Skeletal muscle tissue (tissue), 4 donors: ENCODE data around the gene DLK1. TPM values are rescaled to one million over a fixed set of nuclear protein-coding genes. Genes with fewer than 3 reads are reported as not detected.

Experiments
- H3K27ac ChIP-seq: one replicate; pipeline ENCODE4 v1.7.0; 2013; ENCODE audit warnings: mild to moderate bottlenecking, low read depth, low read length, inconsistent platforms
- H3K27me3 ChIP-seq, 3 donors: one replicate each; pipeline ENCODE4 v1.7.0; 2013; ENCODE audit warnings: low read length in 3 of 3; ENCODE audit not compliant: control insufficient read depth in 3 of 3, insufficient read depth in 3 of 3
- H3K36me3 ChIP-seq, 3 donors: one replicate each; pipeline ENCODE4 v1.7.0; 2013; ENCODE audit warnings: low read length in 3 of 3; ENCODE audit not compliant: control insufficient read depth in 3 of 3, insufficient read depth in 3 of 3
- H3K4me1 ChIP-seq, 3 donors: one replicate each; pipeline ENCODE4 v1.7.0; 2013; ENCODE audit warnings: low read length in 3 of 3, mild to moderate bottlenecking in 3 of 3; ENCODE audit not compliant: control insufficient read depth in 3 of 3, insufficient read depth in 3 of 3
- H3K4me3 ChIP-seq, 3 donors: one replicate each; pipeline ENCODE4 v1.7.0; 2013; ENCODE audit warnings: low read length in 3 of 3
- H3K9ac ChIP-seq, 3 donors: one replicate each; pipeline ENCODE4 v1.7.0; 2013; ENCODE audit warnings: low read length in 3 of 3, mild to moderate bottlenecking in 3 of 3, moderate library complexity in 2 of 3, low read depth in 1 of 3
- H3K9me3 ChIP-seq, 3 donors: one replicate each; pipeline ENCODE4 v1.7.0; 2013; ENCODE audit warnings: low read length in 3 of 3; ENCODE audit not compliant: control insufficient read depth in 3 of 3
- total RNA-seq: library from RNA; depleted of rRNA; stranded (reverse); fragments of >200 nt; gene quantifications from one replicate; pipeline ENCODE4 v1.2.3, GENCODE V29; 2014
- donor health status: Osteomylitis.

The DLK1 gene
- total RNA-seq = 283 TPM

DNA sequence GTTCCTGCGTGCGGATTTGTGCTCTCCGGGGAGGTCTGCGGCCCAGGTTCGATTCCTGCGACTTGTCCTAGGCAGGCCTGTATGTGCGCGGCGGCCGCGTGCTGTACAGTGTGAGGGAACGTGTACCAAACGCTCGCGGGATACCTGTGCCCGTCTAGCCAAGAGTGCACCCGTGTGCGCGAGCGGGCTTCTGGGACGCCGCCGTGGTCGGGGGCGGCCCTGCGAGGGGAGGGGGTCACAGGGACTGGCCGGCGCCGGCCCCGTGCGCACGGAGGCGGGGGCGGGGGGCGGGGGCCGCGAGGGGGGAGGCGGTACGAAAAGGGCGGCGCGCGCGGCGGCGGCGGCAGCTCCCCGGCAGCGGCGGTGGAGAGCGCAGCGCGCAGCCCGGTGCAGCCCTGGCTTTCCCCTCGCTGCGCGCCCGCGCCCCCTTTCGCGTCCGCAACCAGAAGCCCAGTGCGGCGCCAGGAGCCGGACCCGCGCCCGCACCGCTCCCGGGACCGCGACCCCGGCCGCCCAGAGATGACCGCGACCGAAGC is at the start of gene DLK1:
Gene DLK1, plus strand, starts transcription at position 343 of the 536 bp plus-strand sequence. Its CDS starts 177 bp downstream, at position 520.
- Histone ChIP-seq H3K36me3 (no peaks in the 10 kb centered on the region), H3K27me3 (peaks cover 58 to 72% (median 69%) of the 10 kb centered on the region in 3 donors), H3K9ac (no peak within 1 kb of the TSS), H3K9me3 (no peaks in the 10 kb centered on the region), H3K4me1 (no peaks in the 10 kb centered on the region), H3K4me3 (no peak within 1 kb of the TSS), H3K27ac (no peak within 1 kb of the TSS)

DNA sequence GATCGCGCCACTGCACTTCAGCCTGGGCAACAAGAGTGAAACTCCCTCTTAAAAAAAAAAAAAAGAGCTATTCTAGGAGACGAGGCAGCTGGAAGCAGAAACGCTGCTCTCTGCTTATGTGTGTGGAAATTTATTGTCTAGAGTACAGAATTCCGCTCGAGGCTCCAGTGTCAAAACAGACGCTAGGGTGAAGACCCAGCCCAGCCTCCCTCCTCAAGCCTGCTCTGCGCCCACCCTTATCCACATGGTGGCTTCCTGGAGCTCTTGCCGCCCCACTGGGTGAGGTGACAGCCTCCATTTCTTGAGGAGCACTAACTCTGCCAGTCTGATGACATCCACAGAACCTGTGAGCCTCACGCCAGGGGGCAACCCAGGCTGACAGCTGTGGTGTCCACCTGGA is 49.5 kb upstream of the DLK1 start:
- no peaks in the 10 kb centered on the region for H3K36me3 ChIP-seq
- H3K4me1 ChIP-seq = peaks cover 45 to 46% (median 46%) of the 10 kb centered on the region in 3 donors
- peak overlapping the region in 1 of 3 donors; percentile 40 for H3K9ac ChIP-seq
- H3K27me3 ChIP-seq = peaks cover 5 to 44% (median 40%) of the 10 kb centered on the region in 3 donors
- H3K4me3 ChIP-seq = peak overlapping the region in 2 of 3 donors; percentile 23 to 49
- H3K9me3 ChIP-seq = no peaks in the 10 kb centered on the region
- H3K27ac ChIP-seq = peak overlapping the region; percentile 82

DNA sequence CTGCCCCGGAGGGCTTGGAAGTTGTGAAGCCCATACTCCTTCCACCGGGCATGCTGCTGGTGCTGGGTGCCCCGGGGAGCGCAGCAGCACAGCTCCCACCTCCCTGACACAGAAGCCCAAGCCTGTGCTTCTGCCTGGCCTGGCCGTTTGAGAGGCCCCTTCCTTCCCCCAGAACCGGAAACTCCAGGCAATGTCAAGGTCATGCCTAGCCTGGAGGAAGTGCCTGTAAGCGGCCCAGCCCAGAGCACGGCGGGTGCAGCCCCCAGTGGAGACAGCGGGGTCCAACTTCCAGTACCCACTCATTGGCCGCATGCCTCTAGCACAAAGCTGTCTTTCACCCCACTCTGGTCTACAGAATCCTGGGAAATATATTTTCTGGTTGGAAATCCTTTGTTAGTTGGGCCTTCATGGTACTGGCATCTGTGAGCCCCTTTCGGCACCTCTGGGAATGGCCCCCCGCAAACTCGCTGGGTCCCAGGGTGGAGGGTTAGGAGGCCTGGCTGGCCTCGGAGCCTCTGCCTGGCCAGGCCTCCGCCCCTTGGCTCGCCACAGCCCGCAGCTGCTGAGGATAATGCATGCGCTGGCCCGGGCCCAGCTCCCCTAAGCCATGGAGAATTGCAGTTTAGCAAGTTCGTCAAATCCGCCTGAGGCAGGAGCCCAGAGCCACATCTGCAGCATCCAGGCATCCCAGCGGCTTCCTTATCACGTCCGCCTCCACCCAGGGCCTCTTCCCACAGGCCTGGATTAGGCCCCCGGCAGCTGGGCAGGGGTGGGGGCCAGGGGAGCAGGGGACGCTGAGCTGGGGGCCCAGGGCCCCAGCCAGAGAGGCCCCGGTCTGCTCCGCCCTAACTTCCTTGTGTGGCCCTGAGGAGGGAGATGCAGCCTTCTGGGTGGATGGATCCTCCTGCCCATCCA is 48.9 kb upstream of the DLK1 start:
- H3K4me3 ChIP-seq = peak overlapping the region in 2 of 3 donors; percentile 23 to 49
- peaks cover 5 to 42% (median 34%) of the 10 kb centered on the region in 3 donors for H3K27me3 ChIP-seq
- H3K9ac ChIP-seq = peak overlapping the region in 1 of 3 donors; percentile 40
- H3K4me1 ChIP-seq = peaks cover 45 to 46% (median 46%) of the 10 kb centered on the region in 3 donors
- H3K27ac ChIP-seq = peak overlapping the region; percentile 82
- no peaks in the 10 kb centered on the region for H3K9me3 ChIP-seq
- H3K36me3 ChIP-seq = no peaks in the 10 kb centered on the region

DNA sequence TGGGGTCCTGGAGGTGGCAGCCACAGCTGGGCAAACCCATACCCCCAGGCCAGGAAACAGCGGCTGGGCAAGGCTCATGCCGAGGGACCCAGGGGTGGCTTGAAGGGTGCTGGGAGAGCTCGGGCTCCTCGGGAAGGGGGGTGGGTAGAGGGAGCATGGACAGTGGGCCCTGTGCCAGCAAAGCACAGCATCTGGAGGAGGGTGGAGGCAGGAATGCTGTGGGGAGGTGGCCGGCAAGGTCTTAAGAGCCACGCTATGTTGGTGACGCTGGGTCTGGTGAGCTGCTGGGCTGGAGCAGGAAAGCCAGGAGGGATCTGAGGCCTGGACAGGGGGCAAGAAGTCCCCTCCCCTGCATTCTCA is 48.2 kb upstream of the DLK1 start:
- H3K9me3 ChIP-seq = no peaks in the 10 kb centered on the region
- H3K36me3 ChIP-seq = no peaks in the 10 kb centered on the region
- peak overlapping the region; percentile 82 for H3K27ac ChIP-seq
- no peak overlapping the region for H3K4me3 ChIP-seq
- H3K27me3 ChIP-seq = peaks cover 0 to 36% (median 30%) of the 10 kb centered on the region in 3 donors
- H3K9ac ChIP-seq = peak overlapping the region in 1 of 3 donors; percentile 8
- H3K4me1 ChIP-seq = peaks cover 45 to 46% (median 46%) of the 10 kb centered on the region in 3 donors

DNA sequence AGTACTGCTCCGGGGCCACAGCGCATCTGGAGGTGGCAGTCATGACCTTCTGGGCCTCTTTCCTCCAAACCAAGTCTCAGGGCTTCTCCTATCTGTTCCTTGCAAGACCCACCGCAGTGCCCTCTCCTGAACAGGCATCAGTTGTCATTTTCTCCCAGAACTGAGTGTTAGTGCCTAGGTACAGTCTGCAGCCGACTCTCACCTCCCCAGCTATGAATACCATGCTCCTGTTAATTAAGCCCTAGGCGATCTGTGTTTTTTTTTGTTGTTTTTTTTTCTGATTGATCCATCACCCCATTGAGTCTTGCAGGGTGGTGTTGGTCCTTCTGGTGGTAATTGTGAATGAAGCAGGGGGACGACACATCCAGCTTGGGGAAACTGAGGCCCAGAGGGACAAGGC is 47.5 kb upstream of the DLK1 start:
- no peak overlapping the region for H3K4me3 ChIP-seq
- peaks cover 45 to 46% (median 46%) of the 10 kb centered on the region in 3 donors for H3K4me1 ChIP-seq
- H3K9me3 ChIP-seq = no peaks in the 10 kb centered on the region
- peaks cover 0 to 30% (median 25%) of the 10 kb centered on the region in 3 donors for H3K27me3 ChIP-seq
- peak overlapping the region; percentile 82 for H3K27ac ChIP-seq
- H3K36me3 ChIP-seq = no peaks in the 10 kb centered on the region
- no peak overlapping the region for H3K9ac ChIP-seq

DNA sequence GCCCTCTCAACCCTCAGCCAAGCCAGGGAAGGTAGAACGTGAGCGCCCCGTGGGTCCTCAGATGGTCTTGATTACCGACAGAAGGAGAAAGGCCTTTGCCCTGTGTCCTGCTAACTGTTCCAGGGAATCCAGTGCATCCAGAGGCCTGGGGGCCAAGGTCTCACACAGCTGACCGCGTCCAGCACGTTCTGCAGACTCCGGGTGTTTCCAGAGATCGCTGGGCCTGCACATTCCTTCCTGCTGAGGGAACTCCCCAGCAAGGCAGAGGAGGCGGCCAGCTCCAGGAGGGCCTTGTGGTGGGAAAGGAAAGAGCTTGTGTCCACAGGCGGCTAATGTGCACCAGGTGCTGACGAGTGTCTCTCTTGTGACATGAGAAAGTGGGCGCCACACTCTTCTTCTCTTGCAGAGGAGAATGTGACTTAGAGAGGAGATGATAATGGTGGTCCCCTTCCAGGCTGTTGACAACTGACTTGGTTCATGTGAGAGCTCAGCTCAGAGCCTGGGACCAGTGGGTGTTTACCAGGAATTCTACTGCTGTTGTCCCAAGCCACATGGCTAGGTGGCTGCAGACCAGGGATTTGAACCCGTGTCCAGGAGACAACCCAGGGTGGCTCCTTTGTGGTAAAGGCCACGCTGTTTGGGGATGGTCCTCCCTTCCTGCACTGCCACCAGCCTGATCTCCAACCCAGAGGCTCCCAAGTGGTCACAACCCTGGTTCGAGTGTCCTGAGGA is 46.8 kb upstream of the DLK1 start:
- Histone ChIP-seq H3K9ac (no peak overlapping the region), H3K4me1 (peaks cover 45 to 46% (median 46%) of the 10 kb centered on the region in 3 donors), H3K27ac (peak overlapping the region; percentile 82), H3K36me3 (no peaks in the 10 kb centered on the region), H3K9me3 (no peaks in the 10 kb centered on the region), H3K27me3 (peaks cover 0 to 30% (median 21%) of the 10 kb centered on the region in 3 donors), H3K4me3 (no peak overlapping the region)

DNA sequence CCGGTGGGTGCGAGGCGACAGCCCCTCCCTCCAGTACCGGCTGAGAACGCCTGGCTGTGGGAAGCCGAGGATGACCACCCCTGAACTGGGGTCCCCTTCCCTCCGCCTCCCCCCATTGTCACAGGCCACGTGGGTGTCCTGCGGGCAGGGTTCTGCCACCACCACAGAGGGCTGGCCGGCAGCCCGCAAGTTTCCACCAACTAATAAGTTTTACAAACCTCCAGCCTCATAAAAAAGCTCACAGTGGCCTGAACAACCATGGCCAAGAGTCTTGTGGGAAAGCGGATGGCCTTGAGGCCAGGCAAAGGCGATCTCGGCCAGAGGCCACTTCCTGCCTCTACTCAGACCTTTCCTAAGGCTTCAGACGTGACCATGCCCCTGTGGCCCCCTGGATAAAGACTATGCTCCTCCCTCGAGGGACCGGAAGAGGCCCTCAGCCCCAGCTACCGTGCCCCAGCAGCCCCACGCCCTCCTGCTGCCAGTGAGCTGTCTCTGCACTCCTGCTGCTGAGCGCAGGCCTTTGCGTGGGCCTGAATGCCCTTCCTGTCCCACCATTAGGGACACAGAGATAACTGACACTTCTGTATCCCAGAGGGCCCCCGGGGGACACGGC is 46.1 kb upstream of the DLK1 start:
- Histone ChIP-seq H3K36me3 (no peaks in the 10 kb centered on the region), H3K4me3 (no peak overlapping the region), H3K9me3 (no peaks in the 10 kb centered on the region), H3K4me1 (peaks cover 45 to 46% (median 46%) of the 10 kb centered on the region in 3 donors), H3K27me3 (peaks cover 0 to 30% (median 21%) of the 10 kb centered on the region in 3 donors), H3K9ac (no peak overlapping the region), H3K27ac (peak overlapping the region; percentile 82)

DNA sequence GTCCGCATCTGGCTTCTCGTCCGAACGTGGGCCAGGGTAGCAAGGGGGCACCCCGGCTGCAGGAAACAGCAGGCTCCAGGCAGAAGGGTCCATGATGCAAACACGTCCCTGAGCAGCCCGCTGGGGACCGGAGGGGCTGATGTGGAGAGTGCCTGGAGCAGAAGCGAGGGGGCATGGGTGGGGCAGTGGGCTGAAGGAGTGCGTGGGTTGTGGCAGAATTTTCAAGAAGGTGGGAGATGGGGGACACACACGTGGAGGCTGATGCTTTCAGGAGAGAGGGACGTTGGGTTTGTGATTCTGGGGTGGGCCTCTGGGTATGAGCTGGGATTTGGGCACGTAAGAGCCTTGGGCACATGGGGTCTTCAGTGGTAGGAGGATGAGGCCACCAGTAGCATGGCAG is 45.6 kb upstream of the DLK1 start:
- Histone ChIP-seq H3K27ac (peak overlapping the region; percentile 82), H3K4me3 (no peak overlapping the region), H3K4me1 (peaks cover 40 to 46% (median 44%) of the 10 kb centered on the region in 3 donors), H3K36me3 (no peaks in the 10 kb centered on the region), H3K9me3 (no peaks in the 10 kb centered on the region), H3K27me3 (peaks cover 0 to 27% (median 21%) of the 10 kb centered on the region in 3 donors), H3K9ac (no peak overlapping the region)

DNA sequence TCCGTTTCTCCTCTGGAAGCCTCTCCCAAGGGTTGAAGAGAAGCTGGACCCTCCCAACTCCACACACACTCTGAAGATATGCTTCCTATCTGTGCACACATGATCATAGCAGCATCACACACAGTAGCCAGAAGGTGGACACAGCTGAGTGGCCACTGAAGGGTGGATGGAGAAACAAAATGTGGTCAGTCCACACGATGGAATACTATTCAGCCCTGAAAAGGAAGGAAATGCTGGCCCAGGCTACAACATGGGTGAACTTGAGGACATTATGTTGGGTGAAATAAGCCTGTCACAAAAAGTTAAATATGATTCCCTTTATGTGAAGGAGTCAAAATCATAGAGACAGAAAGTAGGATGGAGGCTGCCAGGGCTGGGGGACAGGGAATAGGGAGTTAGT is 43.9 kb upstream of the DLK1 start:
- Histone ChIP-seq H3K27me3 (peaks cover under 1 to 21% (median 12%) of the 10 kb centered on the region in 3 donors), H3K36me3 (no peaks in the 10 kb centered on the region), H3K9me3 (no peaks in the 10 kb centered on the region), H3K27ac (no peak overlapping the region), H3K9ac (no peak overlapping the region), H3K4me1 (peaks cover 28 to 32% (median 31%) of the 10 kb centered on the region in 3 donors), H3K4me3 (no peak overlapping the region)
